ENCODE data around the gene B3GAT3.

B3GAT3 gene

GRCh38 chr11:62569611-62570010 is 52.2 kb downstream of the B3GAT3 start:
- no peak overlapping the region for H3K4me3 ChIP-seq (replicated peaks in 1 of 2; ENCODE audit: low read depth in 2 of 2, low read length in 2 of 2)
- TF ChIP-seq, protein P1, sequence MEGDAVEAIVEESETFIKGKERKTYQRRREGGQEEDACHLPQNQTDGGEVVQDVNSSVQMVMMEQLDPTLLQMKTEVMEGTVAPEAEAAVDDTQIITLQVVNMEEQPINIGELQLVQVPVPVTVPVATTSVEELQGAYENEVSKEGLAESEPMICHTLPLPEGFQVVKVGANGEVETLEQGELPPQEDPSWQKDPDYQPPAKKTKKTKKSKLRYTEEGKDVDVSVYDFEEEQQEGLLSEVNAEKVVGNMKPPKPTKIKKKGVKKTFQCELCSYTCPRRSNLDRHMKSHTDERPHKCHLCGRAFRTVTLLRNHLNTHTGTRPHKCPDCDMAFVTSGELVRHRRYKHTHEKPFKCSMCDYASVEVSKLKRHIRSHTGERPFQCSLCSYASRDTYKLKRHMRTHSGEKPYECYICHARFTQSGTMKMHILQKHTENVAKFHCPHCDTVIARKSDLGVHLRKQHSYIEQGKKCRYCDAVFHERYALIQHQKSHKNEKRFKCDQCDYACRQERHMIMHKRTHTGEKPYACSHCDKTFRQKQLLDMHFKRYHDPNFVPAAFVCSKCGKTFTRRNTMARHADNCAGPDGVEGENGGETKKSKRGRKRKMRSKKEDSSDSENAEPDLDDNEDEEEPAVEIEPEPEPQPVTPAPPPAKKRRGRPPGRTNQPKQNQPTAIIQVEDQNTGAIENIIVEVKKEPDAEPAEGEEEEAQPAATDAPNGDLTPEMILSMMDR (IDR thresholded peaks at IDR 0.05; ENCODE audit: low read depth, low read length): no peak
- DNase-seq (ENCODE audit: low read depth in 2 of 2): no peak

DNA sequence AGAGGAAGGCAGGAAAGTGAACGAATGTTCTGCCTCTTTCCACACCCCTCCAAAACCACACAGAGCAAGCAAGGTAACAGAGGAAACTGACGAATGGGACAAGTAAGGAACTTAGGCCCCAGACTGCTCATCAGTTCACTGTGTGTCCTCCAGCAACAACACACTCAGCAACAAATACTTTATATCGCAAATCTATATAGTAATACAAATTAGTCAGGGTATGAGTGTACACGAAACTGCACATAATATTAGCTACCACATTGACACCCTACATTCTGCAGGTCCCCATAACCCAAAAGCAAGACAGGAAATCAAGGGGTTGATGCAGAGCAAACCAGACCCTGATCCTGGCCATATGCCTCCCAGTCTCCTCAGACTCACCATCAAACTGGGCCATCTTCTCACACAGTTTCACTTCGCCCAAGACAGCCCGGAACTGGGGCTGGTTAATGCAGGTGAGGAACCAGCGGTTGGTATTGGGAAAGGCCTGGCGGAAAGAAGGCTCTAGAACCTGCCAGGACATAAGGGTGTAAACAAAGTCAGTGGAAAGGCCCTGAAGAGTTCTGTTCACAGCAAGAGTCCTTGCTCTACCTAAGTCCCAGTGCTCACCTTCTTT is 54.7 kb downstream of the B3GAT3 start:
- no peak overlapping the region for H3K4me3 ChIP-seq (replicated peaks in 1 of 2; ENCODE audit: low read depth in 2 of 2, low read length in 2 of 2)
- TF ChIP-seq, protein P1 (IDR thresholded peaks at IDR 0.05; ENCODE audit: low read depth, low read length): no peak
- no peak for DNase-seq (ENCODE audit: low read depth in 2 of 2)

- H3K4me3 ChIP-seq (replicated peaks in 1 of 2; ENCODE audit: low read depth in 2 of 2, low read length in 2 of 2): no peak overlapping the region
- TF ChIP-seq, protein P1 (IDR thresholded peaks at IDR 0.05; ENCODE audit: low read depth, low read length): no peak
- no peak for DNase-seq (ENCODE audit: low read depth in 2 of 2)
These were observed 55.5 kb downstream of the B3GAT3 start for GRCh38 chr11:62566247-62566646.
